Activated effector memory CD4-positive, alpha-beta T cell treated with anti-CD3 and anti-CD28 coated beads, Interleukin-2, amount 50 U/mL, for 16 hours (primary cell): ENCODE measurements around the gene MYCBP.
"Not testable (repeated sequence)": the region's sequence is repeated elsewhere in the genome, so short reads cannot be mapped to it uniquely, and the experiment has no call there.

ENCODE experiments used
- DNase-seq: peaks from one replicate; pipeline ENCODE4 v3.0.0-alpha.2; 2020

Gene MYCBP

DNA sequence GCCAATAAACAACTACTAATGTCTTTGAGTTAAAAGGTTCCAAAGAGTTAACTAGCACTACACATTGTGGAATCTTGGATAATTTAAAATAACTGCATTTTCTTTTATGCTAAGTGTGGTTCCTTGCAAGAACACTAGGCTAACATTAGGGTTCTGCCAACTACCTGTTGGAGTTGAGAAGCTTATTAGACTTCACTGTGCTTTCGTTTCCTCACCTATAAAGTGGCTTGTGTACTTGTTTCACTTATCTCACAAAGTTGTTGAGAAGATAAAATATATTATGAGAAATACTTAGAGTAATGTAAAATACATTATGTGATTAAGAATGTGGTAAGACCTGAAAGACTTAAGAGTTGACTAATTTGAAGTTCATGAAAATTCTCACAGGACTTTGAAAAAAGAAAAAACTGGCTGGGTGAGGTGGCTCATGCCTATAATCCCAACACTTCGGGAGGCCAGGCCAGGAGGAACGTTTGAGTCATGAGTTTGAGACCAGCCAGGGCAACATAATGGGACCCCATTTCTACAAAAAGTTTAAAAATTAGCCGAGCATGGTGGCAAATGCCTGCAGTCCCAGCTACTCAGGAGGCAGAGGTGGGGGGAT, 7.9 kb downstream of the MYCBP start:
- no peak for DNase-seq

DNA sequence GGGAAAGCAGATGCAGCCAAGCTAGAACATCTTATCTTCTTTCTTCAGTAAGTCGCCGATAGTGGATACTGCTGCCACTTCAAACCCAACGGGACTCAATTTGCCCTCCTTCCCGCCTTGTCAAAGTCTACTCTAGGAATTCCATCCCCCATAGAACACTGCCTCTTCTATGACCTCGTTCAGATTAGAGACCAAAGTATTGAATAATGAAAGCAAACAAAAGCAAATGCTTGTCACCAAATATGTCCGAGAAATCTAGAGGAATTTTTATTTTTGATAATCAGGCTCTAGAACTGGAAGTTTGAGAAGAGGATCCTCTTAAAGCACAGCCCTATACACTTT, 12.7 kb downstream of the MYCBP start:
- DNase-seq, result no peak

GRCh38 chr1:38859561-38860453, 13.3 kb downstream of the MYCBP start, which contains the start of gene RRAGC:
RRAGC (minus strand) TSS chr1:38859772; CDS start chr1:38859646, 126 bp downstream.
- DNase-seq, result peak; percentile 100

GRCh38 chr1:38858833-38859560, 14.2 kb downstream of the MYCBP start:
- DNase-seq, result peak; percentile 85

DNA sequence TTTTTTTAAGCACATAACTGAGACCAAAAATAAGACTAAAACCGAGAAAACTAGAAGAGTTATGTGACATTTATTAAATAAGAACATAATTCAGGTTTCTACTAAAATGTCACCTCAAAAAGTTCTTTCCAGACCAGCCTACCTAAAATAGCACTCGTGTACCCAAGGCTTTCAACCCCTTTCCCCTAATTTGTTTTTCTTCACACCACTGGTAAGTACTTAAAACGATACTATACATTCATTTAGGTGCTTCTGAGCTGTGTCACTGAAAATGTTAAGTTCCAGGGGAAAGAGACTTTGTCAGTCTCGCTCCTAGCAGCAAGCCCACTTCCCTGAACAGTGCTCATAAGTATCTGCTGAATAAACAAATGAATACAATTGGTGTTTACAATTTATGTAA, 20.4 kb downstream of the MYCBP start:
- no peak for DNase-seq

DNA sequence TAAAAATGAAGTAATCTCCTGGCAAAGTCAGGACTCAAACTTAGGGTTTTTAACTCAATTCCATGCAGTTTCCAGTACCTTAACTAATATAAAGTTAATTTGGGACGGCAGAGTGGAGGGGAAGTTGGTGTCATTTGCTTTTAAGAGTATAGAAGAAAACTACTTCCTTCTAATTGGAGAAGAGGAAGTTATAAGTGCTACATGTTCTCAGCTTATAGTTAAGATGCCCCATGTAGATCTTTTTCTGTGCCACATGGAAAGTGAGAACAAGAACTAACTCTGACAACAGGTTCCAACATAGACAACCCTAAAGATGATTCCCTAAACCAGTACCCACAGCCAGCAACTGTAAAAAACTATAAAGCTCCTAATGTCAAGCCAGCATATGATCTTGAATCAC, 25.1 kb downstream of the MYCBP start:
- no peak for DNase-seq

- no peak for DNase-seq
Observed at GRCh38 chr1:38846210-38846609, 26.9 kb downstream of the MYCBP start.

DNA sequence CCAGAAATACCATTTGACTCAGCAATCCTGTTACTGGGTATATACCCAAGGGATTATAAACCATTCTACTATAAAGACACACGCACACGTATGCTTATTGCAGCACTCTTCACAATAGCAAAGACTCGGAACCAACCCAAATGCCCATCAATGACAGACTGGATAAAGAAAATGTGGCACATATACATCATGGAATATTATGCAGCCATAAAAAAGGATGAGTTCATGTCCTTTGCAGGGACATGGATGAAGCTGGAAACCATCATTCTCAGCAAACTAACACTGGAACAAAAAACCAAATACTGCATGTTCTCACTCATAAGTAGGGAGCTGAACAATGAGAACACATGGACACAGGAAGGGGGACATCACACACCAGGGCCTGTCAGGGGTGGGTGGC, 28.1 kb downstream of the MYCBP start:
- DNase-seq, result not testable (repeated sequence)

GRCh38 chr1:38840281-38840680, 32.9 kb downstream of the MYCBP start:
- DNase-seq, result no peak

DNA sequence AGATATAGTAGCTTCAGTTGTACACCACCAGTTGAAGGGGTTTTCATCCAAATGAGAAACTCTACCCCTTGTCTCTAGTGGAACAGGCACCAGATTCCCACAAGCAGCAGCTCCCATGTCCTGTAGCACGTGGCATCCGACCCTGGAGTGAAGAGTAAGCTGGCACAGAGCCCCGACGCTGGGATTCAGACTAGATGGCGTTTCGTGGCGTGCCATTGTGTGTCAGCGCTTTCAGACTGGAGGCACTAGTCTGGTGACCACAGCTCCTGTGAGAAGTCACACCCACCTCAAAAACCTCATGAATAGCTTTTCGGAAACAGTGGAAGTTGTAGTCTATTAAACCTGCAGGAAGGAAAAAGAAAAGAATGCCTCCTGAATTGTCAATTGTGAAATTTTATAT, 33.8 kb downstream of the MYCBP start:
- DNase-seq, result no peak

DNA sequence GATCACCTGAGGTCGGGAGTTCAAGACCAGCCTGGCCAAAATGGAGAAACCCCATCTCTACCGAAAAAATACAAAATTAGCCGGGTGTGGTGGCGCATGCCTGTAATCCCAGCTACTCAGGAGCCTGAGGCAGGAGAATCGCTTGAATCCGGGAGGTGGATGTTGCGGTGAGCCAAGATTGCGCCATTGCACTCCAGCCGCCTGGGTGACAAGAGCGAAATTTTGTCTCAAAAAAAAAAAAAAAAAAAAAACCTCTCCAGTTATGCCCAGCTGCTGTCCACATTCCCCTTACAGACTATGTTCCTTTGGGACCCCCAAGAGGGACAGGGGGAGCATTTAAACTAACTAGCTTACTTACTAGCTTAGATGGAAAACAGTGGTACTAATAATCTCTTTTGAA, 36.8 kb downstream of the MYCBP start:
- not testable (repeated sequence) for DNase-seq

DNA sequence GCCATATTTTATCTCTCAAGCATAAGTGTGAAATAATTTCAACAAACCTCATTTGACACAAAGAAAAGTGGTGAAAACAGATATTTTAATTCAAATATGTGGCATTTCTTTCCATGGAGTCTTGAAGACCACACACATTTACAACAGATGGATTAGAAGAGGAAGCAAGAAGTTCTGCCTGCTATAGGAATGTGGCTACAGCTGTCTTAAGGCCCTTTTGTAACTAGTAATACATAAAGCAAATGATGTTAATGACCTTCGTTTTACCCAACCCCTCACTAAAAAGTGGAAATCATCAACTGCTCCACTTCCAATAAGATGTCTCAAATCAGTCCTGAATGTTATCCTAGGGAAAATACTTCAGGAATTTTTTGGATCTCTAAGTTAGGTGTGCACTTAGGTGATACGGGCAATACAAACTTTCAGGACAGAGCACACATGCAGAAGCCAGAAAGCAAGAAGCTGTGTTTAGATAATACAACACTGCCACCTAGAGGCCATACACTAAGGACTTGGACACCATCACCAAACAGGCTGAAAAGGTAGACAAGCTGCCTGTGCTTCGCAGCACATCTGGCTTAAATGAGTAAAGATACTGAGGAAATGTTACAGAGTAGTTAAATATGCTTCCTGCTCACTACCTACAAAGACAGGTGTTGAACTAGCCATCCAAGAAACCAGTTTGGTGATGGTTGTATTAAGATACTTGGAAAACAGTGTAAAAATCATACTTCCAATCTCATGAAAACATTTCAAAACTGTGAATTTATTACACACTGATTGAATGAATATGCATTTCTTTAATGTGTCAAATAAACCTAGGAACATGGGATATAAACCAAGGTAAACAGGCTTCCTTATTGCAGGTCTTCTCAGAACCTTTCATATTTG, 38.0 kb downstream of the MYCBP start:
- DNase-seq, result no peak

- no peak for DNase-seq
Observed at GRCh38 chr1:38834221-38834782, 38.8 kb downstream of the MYCBP start.

GRCh38 chr1:38833146-38833545, 40.0 kb downstream of the MYCBP start:
- DNase-seq, result no peak

GRCh38 chr1:38832370-38832734, 40.8 kb downstream of the MYCBP start:
- DNase-seq, result no peak

DNA sequence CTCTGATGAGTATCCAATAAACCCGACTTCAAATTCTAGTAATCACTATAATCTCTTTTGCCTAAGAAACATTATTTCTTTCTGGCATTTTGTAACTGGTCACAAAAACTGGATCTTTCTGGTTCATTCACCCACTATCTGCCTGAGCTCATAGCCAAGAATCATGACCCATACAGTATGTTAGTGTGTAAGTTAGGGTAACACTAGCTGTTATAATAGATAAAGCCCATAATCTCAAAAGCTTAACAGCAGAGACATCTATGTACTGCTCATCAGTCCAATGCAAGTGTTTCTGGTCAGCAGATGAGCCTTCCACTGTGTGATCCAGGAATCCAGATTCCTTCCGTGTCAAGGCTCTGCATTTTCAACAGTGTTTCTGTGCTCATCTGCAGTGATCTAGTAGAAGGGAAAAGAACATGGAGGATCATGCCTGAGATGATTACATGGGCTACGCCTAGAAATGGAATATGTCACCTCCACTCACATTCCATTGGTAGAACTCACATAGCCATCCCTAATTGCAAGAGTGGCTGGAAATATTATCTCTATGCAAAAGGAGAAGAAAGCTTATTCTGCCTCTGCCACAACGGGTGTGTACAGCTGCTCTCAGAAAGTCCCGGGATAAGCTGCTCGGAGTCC, 41.3 kb downstream of the MYCBP start:
- DNase-seq, result no peak

DNA sequence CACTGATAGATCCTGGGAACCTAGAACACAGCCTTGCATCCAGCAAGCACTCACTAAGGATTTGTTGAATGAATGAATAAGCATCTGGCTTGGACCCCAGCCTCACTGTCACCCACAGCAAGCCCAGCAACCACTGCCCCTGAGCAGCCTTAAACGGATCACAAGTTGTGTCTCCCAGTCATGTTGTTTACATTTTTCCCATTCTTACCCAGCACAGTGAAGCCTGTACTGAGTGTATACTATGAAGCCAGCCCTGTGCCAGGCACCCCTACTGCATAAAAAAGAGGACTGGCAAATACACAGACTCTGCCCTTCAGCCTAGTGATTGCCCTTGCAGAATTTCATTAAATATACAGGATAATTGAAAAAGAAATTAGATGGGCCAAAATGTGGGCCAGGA, 43.8 kb downstream of the MYCBP start:
- no peak for DNase-seq

DNA sequence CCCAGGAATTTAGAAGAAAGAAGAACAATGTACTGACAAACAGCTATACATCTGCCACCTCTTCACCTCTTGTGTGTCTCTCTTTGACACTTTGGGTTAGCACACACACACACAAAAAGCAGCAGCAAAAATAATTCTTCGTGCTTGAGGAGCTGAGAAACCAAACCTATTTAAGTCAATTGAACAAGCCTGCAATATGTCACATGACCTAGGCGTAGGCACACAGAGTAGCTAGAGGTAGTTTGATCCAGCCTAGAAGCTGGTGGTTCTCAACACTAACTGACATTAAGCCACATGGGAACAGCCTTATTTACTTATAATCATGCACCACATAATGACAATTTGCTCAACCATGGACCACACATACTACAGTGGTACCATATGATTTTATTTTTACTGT, 45.8 kb downstream of the MYCBP start:
- DNase-seq, result no peak

- no peak for DNase-seq
Observed at GRCh38 chr1:38826886-38827285, 46.3 kb downstream of the MYCBP start.

DNA sequence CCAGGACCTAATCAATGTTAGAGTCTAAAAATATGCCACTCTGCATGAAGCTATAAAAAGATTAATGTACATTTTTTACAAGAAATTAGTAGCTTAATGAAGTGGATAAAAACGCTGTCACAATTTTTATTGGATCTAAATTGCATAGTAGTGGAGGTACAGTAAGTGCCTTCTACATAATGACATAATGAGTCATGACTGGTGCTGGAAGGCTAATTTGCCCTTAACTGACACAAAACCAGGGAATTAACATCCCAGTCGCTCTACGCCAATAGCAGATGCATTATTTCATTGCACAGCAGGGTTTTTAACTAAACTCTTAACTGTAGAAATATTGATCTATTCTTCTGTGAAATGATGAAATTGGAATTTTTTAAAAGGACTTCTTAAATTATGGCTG, 46.9 kb downstream of the MYCBP start:
- DNase-seq, result no peak

GRCh38 chr1:38820860-38821259, 52.3 kb downstream of the MYCBP start:
- no peak for DNase-seq

DNA sequence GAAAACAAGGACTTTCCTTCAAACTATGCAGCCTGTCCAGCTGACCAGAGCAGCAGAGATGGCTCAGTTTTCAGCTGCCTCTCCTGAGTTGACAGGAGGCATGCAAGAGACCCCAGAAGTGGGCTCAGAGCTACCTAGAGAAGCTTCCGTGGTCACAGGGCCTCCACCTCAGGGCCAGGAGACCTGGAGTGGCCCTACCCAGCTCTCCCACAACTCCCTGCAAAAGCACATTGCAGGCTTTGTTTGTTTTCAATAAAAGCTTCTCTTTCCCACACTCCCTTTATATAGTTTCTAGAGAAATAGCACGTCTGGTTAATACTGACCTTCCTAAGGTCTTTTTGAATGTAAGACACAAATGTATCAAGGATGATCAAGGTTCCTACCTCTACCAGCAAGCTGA, 53.6 kb downstream of the MYCBP start:
- DNase-seq, result no peak
